Activated T-cell treated with anti-CD3 and anti-CD28 coated beads, Interleukin-2, amount 50 U/mL, for 24 hours (primary cell): ENCODE data around the gene TRAPPC10.

ENCODE experiments used
- DNase-seq: peaks from one replicate; pipeline ENCODE4 v3.0.0-alpha.2; 2020
- H3K27ac Mint-ChIP-seq: 2 replicates; pipeline ENCODE4 v1.8.0; 2020; ENCODE audit warnings: mild to moderate bottlenecking, mixed read lengths
- H3K27me3 Mint-ChIP-seq: 2 replicates; pipeline ENCODE4 v1.8.0; 2020; ENCODE audit warnings: mixed read lengths
- H3K36me3 Mint-ChIP-seq: 2 replicates; pipeline ENCODE4 v1.8.0; 2020; ENCODE audit warnings: low read depth, mixed read lengths
- H3K4me1 Mint-ChIP-seq: 2 replicates; pipeline ENCODE4 v1.8.0; 2020; ENCODE audit warnings: low read depth, mixed read lengths
- H3K4me3 Mint-ChIP-seq: 2 replicates; pipeline ENCODE4 v1.8.0; 2020; ENCODE audit warnings: mild to moderate bottlenecking, moderate library complexity, mixed read lengths
- H3K9me3 Mint-ChIP-seq: 2 replicates; pipeline ENCODE4 v1.8.0; 2020; ENCODE audit warnings: mixed read lengths

Gene TRAPPC10

GRCh38 chr21:43987509-43987908 is 24.6 kb upstream of the TRAPPC10 start:
- no peak for DNase-seq
- Mint-ChIP-seq H3K9me3 (no peaks in the 10 kb centered on the region), H3K36me3 (peaks cover 9% of the 10 kb centered on the region), H3K4me3 (no peak overlapping the region), H3K27ac (no peak overlapping the region), H3K4me1 (peaks cover 19% of the 10 kb centered on the region), H3K27me3 (no peaks in the 10 kb centered on the region)

DNA sequence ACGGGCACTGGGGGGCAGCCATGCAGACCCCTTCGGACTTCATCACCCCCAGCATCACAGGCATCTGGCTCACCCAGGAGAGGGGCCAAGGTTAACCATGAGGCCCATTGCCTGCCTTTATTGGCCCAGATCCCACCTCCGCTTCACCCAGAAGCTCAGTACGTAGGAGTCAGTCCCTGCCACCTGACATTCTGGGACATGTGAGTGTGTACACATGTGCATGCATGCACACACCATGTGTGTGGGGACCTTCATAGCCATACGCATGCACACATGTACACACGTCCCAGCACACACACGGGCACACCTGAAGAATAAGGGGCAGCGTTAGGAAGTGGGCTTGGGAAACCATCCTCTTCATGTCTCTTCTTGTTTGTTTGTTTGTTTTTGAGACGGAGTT is 24.1 kb upstream of the TRAPPC10 start:
- H3K4me1 Mint-ChIP-seq = peaks cover 17% of the 10 kb centered on the region
- H3K4me3 Mint-ChIP-seq = no peak overlapping the region
- DNase-seq = no peak
- no peak overlapping the region for H3K27ac Mint-ChIP-seq
- H3K9me3 Mint-ChIP-seq = no peaks in the 10 kb centered on the region
- no peaks in the 10 kb centered on the region for H3K27me3 Mint-ChIP-seq
- peaks cover 4% of the 10 kb centered on the region for H3K36me3 Mint-ChIP-seq

GRCh38 chr21:43988506-43989230 is 23.4 kb upstream of the TRAPPC10 start:
- H3K27ac Mint-ChIP-seq = no peak overlapping the region
- DNase-seq = no peak
- H3K4me1 Mint-ChIP-seq = peaks cover 16% of the 10 kb centered on the region
- H3K36me3 Mint-ChIP-seq = peaks cover 1% of the 10 kb centered on the region
- H3K27me3 Mint-ChIP-seq = no peaks in the 10 kb centered on the region
- no peak overlapping the region for H3K4me3 Mint-ChIP-seq
- no peaks in the 10 kb centered on the region for H3K9me3 Mint-ChIP-seq

DNA sequence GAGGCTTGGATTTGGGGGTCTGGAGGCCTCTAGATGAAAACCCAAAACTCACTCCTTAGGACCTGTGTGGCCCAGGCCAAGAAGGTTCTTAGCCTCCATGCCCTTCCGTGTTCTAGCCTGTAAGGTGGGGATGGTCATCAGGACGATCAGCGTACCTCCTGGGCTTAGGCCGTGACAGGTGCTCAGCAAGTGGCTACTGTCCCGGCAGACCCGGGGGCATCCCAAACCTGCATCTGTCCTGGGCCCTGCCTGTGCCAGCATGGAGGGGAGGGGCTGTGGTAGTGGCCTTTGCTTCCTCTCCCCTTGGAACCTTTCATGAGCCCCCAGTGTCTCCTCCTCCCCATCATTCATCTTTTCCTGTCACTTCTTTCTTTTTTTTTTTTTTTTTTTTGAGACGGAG is 22.7 kb upstream of the TRAPPC10 start:
- DNase-seq = no peak
- Mint-ChIP-seq H3K27ac (no peak overlapping the region), H3K36me3 (no peaks in the 10 kb centered on the region), H3K4me1 (peaks cover 16% of the 10 kb centered on the region), H3K4me3 (no peak overlapping the region), H3K9me3 (no peaks in the 10 kb centered on the region), H3K27me3 (no peaks in the 10 kb centered on the region)

GRCh38 chr21:43991447-43991991 is 20.6 kb upstream of the TRAPPC10 start:
- Mint-ChIP-seq H3K27me3 (no peaks in the 10 kb centered on the region), H3K9me3 (no peaks in the 10 kb centered on the region), H3K4me3 (no peak overlapping the region), H3K36me3 (no peaks in the 10 kb centered on the region), H3K27ac (no peak overlapping the region), H3K4me1 (peaks cover 2% of the 10 kb centered on the region)
- no peak for DNase-seq

- Mint-ChIP-seq H3K36me3 (no peaks in the 10 kb centered on the region), H3K4me1 (no peaks in the 10 kb centered on the region), H3K27me3 (no peaks in the 10 kb centered on the region), H3K9me3 (no peaks in the 10 kb centered on the region), H3K4me3 (no peak overlapping the region), H3K27ac (no peak overlapping the region)
- DNase-seq = no peak
Measured at GRCh38 chr21:43992121-43992520, 20.0 kb upstream of the TRAPPC10 start.

DNA sequence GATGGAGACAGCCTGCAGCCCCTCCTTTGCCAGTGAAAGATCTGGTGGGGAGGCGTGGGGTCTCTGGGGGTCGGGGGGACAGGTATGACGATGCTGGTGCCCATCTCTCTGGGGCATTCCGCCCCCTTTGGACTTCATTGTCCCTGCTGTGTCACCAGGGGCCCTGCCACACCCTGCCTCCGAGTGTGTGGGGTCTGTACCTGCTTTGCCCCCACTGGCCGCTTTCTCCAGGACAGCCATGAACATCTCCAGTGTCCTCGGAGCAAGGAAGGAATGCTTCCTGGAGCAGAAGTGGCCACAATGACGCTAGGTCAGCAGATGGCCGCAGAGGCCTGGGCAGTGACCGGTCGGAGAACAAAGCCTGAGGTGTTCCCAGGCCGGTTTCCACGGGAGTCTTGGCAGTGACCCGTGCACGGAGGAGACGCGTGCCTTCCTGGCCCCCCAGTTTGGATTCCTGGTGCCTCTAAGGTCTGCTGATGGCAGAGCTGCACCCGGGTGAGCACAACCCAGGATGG is 18.6 kb upstream of the TRAPPC10 start:
- Mint-ChIP-seq H3K36me3 (no peaks in the 10 kb centered on the region), H3K4me3 (no peak overlapping the region), H3K4me1 (no peaks in the 10 kb centered on the region), H3K9me3 (no peaks in the 10 kb centered on the region), H3K27ac (no peak overlapping the region), H3K27me3 (no peaks in the 10 kb centered on the region)
- no peak for DNase-seq

DNA sequence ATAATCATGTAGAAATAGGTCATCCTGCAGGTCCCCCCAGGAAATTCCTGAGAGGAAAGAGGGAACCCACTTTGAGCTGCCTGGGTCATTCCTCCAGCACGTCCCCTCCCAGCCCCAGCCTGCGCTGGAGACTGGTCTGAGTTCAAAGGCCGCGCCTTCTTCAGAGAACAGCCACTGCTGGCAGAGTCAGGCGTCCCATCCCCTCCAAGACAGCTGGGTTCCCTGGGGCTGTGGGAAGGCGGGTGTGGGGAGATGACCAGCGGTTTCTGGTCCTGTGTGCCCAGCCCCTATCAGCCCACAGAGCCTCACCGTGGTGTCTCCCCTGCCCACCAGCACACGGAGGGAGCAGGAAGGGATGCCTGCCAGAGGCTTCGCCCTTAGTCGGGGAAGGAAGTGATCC is 18.0 kb upstream of the TRAPPC10 start:
- no peaks in the 10 kb centered on the region for H3K36me3 Mint-ChIP-seq
- no peaks in the 10 kb centered on the region for H3K9me3 Mint-ChIP-seq
- H3K27ac Mint-ChIP-seq = no peak overlapping the region
- no peak overlapping the region for H3K4me3 Mint-ChIP-seq
- H3K27me3 Mint-ChIP-seq = no peaks in the 10 kb centered on the region
- DNase-seq = no peak
- no peaks in the 10 kb centered on the region for H3K4me1 Mint-ChIP-seq

DNA sequence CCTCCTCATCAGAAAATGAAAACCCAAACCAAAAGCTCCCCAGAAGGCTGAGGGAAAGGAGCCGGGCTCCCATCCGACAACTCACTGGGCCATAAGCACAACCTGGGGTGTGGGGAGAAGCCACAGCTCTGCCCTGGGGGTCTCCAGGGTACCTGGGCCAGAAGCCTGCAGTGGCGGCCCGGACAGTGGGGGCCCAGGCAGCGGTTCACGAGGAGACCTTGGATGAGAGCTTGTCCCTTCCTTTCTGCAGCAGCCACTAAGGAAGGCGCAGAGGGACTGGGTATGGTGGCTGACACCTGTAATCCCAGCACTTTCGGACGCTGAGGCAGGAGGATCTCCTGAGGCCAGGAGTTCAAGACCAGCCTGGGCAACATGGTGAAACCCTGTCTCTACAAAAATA is 17.5 kb upstream of the TRAPPC10 start:
- H3K9me3 Mint-ChIP-seq = no peaks in the 10 kb centered on the region
- no peak for DNase-seq
- no peak overlapping the region for H3K27ac Mint-ChIP-seq
- H3K4me1 Mint-ChIP-seq = no peaks in the 10 kb centered on the region
- no peak overlapping the region for H3K4me3 Mint-ChIP-seq
- H3K27me3 Mint-ChIP-seq = no peaks in the 10 kb centered on the region
- H3K36me3 Mint-ChIP-seq = no peaks in the 10 kb centered on the region

DNA sequence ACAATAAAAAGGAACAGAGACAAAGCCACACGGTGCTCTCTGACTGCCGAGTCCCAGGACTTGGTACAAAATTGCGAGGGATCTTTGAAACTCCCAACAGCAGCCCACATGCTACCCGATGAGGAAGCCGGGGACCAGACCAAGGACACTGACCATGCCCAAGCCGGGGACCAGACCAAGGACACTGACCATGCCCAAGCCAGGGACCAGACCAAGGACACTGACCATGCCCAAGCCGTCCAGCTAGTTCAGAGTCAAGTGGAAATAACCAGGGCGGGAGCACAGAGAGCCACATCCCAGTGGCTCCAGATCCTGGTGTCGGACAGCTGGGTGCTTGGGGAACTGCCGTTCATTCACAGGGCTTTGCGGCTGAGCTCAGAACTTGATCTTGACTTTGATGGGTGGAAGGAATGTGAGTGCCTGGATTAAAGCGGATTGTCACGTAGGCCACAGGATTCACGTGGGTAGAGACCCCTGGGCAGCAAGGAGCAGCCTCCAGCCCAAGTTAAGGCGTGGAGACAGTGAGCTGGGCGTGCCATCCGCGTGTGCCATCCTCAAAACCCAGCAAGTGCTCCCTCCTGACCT is 16.5 kb upstream of the TRAPPC10 start:
- Mint-ChIP-seq H3K36me3 (no peaks in the 10 kb centered on the region), H3K9me3 (no peaks in the 10 kb centered on the region), H3K27me3 (no peaks in the 10 kb centered on the region), H3K4me1 (no peaks in the 10 kb centered on the region), H3K4me3 (no peak overlapping the region), H3K27ac (no peak overlapping the region)
- DNase-seq = no peak

- Mint-ChIP-seq H3K27ac (no peak overlapping the region), H3K36me3 (no peaks in the 10 kb centered on the region), H3K4me3 (no peak overlapping the region), H3K4me1 (no peaks in the 10 kb centered on the region), H3K27me3 (no peaks in the 10 kb centered on the region), H3K9me3 (no peaks in the 10 kb centered on the region)
- DNase-seq = no peak
Measured at GRCh38 chr21:43997766-43998742, 14.1 kb upstream of the TRAPPC10 start.

DNA sequence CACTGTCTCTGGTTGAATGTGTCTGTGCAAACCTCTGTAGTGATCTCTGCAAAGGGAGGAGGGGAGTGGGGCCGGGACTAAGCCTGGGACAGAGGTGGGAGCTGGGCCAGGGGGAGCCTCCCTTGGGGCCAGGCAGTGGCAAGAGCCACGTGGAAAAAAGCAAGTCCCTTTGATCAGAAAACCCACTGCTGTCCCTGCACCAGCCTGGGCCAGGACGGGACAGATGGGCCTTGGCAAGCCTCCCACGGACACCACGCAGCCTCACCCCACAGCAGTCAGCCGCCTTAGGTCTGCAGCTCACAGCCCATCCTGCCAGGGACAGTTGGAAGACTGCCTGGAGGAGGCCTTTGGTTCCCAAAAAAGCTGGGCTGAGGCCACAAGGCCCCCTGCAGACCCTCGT is 11.7 kb upstream of the TRAPPC10 start:
- no peak for DNase-seq
- Mint-ChIP-seq H3K27ac (no peak overlapping the region), H3K4me1 (no peaks in the 10 kb centered on the region), H3K4me3 (no peak overlapping the region), H3K36me3 (no peaks in the 10 kb centered on the region), H3K9me3 (no peaks in the 10 kb centered on the region), H3K27me3 (no peaks in the 10 kb centered on the region)

DNA sequence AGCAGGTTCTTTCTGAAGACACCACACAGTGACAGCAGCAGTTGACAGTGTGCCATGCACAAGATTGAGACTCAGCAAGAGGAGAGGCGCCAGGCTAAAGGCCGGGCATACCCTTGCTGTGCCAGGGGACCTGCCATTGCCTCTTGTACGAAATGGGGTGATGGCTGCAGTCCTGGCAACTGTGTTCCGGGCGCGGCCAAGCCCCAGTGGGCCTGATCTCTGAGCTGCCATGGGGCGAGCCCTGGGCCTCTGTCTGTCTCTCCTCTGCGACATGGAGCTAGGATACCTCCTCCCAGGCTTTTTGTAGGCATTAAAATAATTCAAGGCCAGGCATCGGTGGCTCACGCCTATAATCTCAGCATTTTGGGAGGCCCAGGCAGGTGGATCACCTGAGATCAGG is 9.6 kb upstream of the TRAPPC10 start:
- Mint-ChIP-seq H3K4me3 (no peak overlapping the region), H3K27me3 (no peaks in the 10 kb centered on the region), H3K27ac (no peak overlapping the region), H3K9me3 (no peaks in the 10 kb centered on the region), H3K4me1 (no peaks in the 10 kb centered on the region), H3K36me3 (no peaks in the 10 kb centered on the region)
- DNase-seq = no peak

- Mint-ChIP-seq H3K36me3 (no peaks in the 10 kb centered on the region), H3K4me1 (no peaks in the 10 kb centered on the region), H3K9me3 (no peaks in the 10 kb centered on the region), H3K27ac (no peak overlapping the region), H3K4me3 (no peak overlapping the region), H3K27me3 (no peaks in the 10 kb centered on the region)
- DNase-seq = no peak
Measured at GRCh38 chr21:44003307-44003966, 8.7 kb upstream of the TRAPPC10 start.
